IMR-90 (cell line): ENCODE measurements around the gene ORC1. TPM values are rescaled to one million over a fixed set of nuclear protein-coding genes. Genes with fewer than 3 reads are reported as not detected.

Experiments
- ATAC-seq: fragments of 200-7000 bp; cut with Tn5 transposase; 2 replicates; pipeline ENCODE4 v1.9.1; 2020; ENCODE audit warnings: low read depth, mild to moderate bottlenecking, moderate library complexity
- BruUV-seq: library from RNA; stranded (reverse); fragments of 400-500 nt; replicated peaks from 2 replicates; lab custom pipeline; 2021; lab: Mats Ljungman, UMichigan
- CTCF ChIA-PET: fragments of 300-600 bp; formaldehyde crosslinking; extraction: SDS; loops from one replicate; lab custom pipeline; 2021; ENCODE audit warnings: antibody characterized with exemption; lab: Yijun Ruan, JAX
- POLR2A ChIA-PET: fragments of 300-600 bp; sonication (Branson Sonifier 250); formaldehyde crosslinking; loops from one replicate; lab custom pipeline; 2022; ENCODE audit warnings: antibody characterized with exemption; ENCODE audit not compliant: unreplicated experiment; lab: Charles Lee
- DNase-seq: peaks from one replicate; pipeline ENCODE4 v3.0.0; 2013
- H2AFZ ChIP-seq: replicated peaks from 2 replicates; pipeline ENCODE3; 2013; ENCODE audit warnings: low read length, mild to moderate bottlenecking; ENCODE audit not compliant: poor library complexity
- H2AK5ac ChIP-seq: 2 replicates; pipeline ENCODE4 v1.6.1; 2013; ENCODE audit warnings: low read depth, low read length, inconsistent platforms
- H2AK9ac ChIP-seq: replicated peaks from 2 replicates; pipeline ENCODE3; 2013; ENCODE audit warnings: mild to moderate bottlenecking, low read depth, low read length, moderate library complexity; ENCODE audit not compliant: poor library complexity
- H2BK120ac ChIP-seq: 2 replicates; pipeline ENCODE4 v1.6.1; 2013; ENCODE audit warnings: low read depth, low read length, inconsistent platforms
- H2BK15ac ChIP-seq: 3 replicates; pipeline ENCODE4 v1.6.1; 2013; ENCODE audit warnings: low read depth, low read length, inconsistent platforms
- H2BK20ac ChIP-seq: 2 replicates; pipeline ENCODE4 v1.6.1; 2013; ENCODE audit warnings: low read depth, mild to moderate bottlenecking, inconsistent platforms, low read length, moderate library complexity
- H2BK5ac ChIP-seq: 2 replicates; pipeline ENCODE4 v1.6.1; 2013; ENCODE audit warnings: mild to moderate bottlenecking, low read depth, low read length, inconsistent platforms; ENCODE audit not compliant: poor library complexity, severe bottlenecking
- H3K14ac ChIP-seq: replicated peaks from 2 replicates; pipeline ENCODE4 v1.6.1; 2013; ENCODE audit warnings: low read depth, low read length, inconsistent platforms
- H3K18ac ChIP-seq: 2 replicates; pipeline ENCODE4 v1.6.1; 2013; ENCODE audit warnings: low read depth, low read length, control low read depth
- H3K23ac ChIP-seq: 2 replicates; pipeline ENCODE4 v1.6.1; 2013; ENCODE audit warnings: low read depth, low read length, inconsistent platforms
- H3K27ac ChIP-seq: 2 replicates; pipeline ENCODE4 v1.5.1; 2013; ENCODE audit warnings: mild to moderate bottlenecking, control low read depth, low read length; ENCODE audit not compliant: insufficient read depth
- H3K27me3 ChIP-seq: 2 replicates; pipeline ENCODE4 v1.6.1; 2013; ENCODE audit warnings: low read length; ENCODE audit not compliant: control insufficient read depth, insufficient read depth
- H3K36me3 ChIP-seq: 2 replicates; pipeline ENCODE4 v1.6.1; 2013; ENCODE audit warnings: low read length, mixed read lengths; ENCODE audit not compliant: control insufficient read depth, insufficient read depth
- H3K4ac ChIP-seq: 2 replicates; pipeline ENCODE4 v1.6.1; 2013; ENCODE audit warnings: low read depth, low read length, inconsistent platforms
- H3K4me1 ChIP-seq: 2 replicates; pipeline ENCODE4 v1.6.1; 2013; ENCODE audit warnings: low read length, mixed read lengths; ENCODE audit not compliant: control insufficient read depth, insufficient read depth
- H3K4me2 ChIP-seq: 2 replicates; pipeline ENCODE4 v1.6.1; 2013; ENCODE audit warnings: low read depth, mild to moderate bottlenecking, control low read depth, low read length, moderate library complexity
- H3K4me3 ChIP-seq: 2 replicates; pipeline ENCODE4 v1.5.1; 2013; ENCODE audit warnings: low read depth, mild to moderate bottlenecking, control low read depth, low read length, moderate library complexity; ENCODE audit not compliant: insufficient read depth
- H3K56ac ChIP-seq: 2 replicates; pipeline ENCODE4 v1.6.1; 2013; ENCODE audit warnings: low read length, inconsistent platforms; ENCODE audit not compliant: insufficient read depth; ENCODE audit errors: extremely low read depth
- H3K79me1 ChIP-seq, 2 experiments: 2 replicates each; pipeline ENCODE4 v1.6.1; 2013; ENCODE audit warnings: low read length in 2 of 2, inconsistent platforms in 1 of 2, low read depth in 1 of 2
- H3K9ac ChIP-seq: 2 replicates; pipeline ENCODE4 v1.6.1; 2013; ENCODE audit warnings: low read depth, low read length, control low read depth
- H3K9me1 ChIP-seq: 2 replicates; pipeline ENCODE4 v1.6.1; 2013; ENCODE audit warnings: low read length, inconsistent platforms; ENCODE audit not compliant: insufficient read depth
- H3K9me3 ChIP-seq: 2 replicates; pipeline ENCODE4 v1.6.1; 2013; ENCODE audit warnings: low read length; ENCODE audit not compliant: control insufficient read depth, insufficient read depth
- H4K20me1 ChIP-seq: 2 replicates; pipeline ENCODE4 v1.6.1; 2013; ENCODE audit warnings: low read length, inconsistent platforms; ENCODE audit not compliant: insufficient read depth
- H4K5ac ChIP-seq: 2 replicates; pipeline ENCODE4 v1.6.1; 2013; ENCODE audit warnings: mild to moderate bottlenecking, low read depth, low read length, control low read depth
- H4K8ac ChIP-seq, 2 experiments: 2 replicates each; pipeline ENCODE4 v1.6.1; 2013; ENCODE audit warnings: low read depth in 2 of 2, low read length in 2 of 2, control low read depth in 1 of 2, inconsistent platforms in 1 of 2
- H4K91ac ChIP-seq: 2 replicates; pipeline ENCODE4 v1.6.1; 2013; ENCODE audit warnings: low read depth, low read length, inconsistent platforms; ENCODE audit not compliant: insufficient read depth
- BHLHE40 ChIP-seq: fragments of 150-350 bp; IDR thresholded peaks from 2 replicates; pipeline ENCODE4 v1.6.1; 2016; ENCODE audit warnings: mild to moderate bottlenecking, low read depth, low read length
- CEBPB ChIP-seq: IDR thresholded peaks from 2 replicates; pipeline ENCODE4 v1.6.1; 2012; ENCODE audit warnings: low read depth, low read length, improper control_type of control experiment
- CHD1 ChIP-seq: IDR thresholded peaks from 2 replicates; pipeline ENCODE4 v1.6.1; 2012; ENCODE audit warnings: low read depth, low read length, improper control_type of control experiment
- CTCF ChIP-seq: conservative IDR thresholded peaks from 2 replicates; pipeline ENCODE4 v1.5.1; 2012; ENCODE audit warnings: mild to moderate bottlenecking, low read depth, low read length, improper control_type of control experiment
- ELK1 ChIP-seq: fragments of 150-350 bp; IDR thresholded peaks from 2 replicates; pipeline ENCODE4 v1.6.1; 2016; ENCODE audit warnings: low read depth, mild to moderate bottlenecking, low read length, moderate library complexity, borderline replicate concordance
- FOS ChIP-seq: fragments of 150-350 bp; IDR thresholded peaks from 2 replicates; pipeline ENCODE4 v1.6.1; 2016; ENCODE audit warnings: low read depth, low read length
- MAFK ChIP-seq: IDR thresholded peaks from 2 replicates; pipeline ENCODE4 v1.6.1; 2012; ENCODE audit warnings: low read depth, low read length, improper control_type of control experiment
- MAZ ChIP-seq: IDR thresholded peaks from 2 replicates; pipeline ENCODE4 v1.6.1; 2012; ENCODE audit warnings: low read depth, mild to moderate bottlenecking, low read length, improper control_type of control experiment, moderate library complexity, borderline replicate concordance
- MXI1 ChIP-seq: IDR thresholded peaks from 2 replicates; pipeline ENCODE4 v1.6.1; 2012; ENCODE audit warnings: low read depth, mild to moderate bottlenecking, low read length, moderate library complexity, borderline replicate concordance
- NFE2L2 ChIP-seq: fragments of 150-350 bp; IDR thresholded peaks from 2 replicates; pipeline ENCODE4 v1.6.1; 2016; ENCODE audit warnings: low read depth, mild to moderate bottlenecking, low read length
- POLR2A ChIP-seq: IDR thresholded peaks from 2 replicates; pipeline ENCODE4 v1.6.1; 2012; ENCODE audit warnings: mild to moderate bottlenecking, low read depth, low read length
- RAD21 ChIP-seq: IDR thresholded peaks from 2 replicates; pipeline ENCODE4 v1.6.1; 2012; ENCODE audit warnings: low read length, improper control_type of control experiment
- RCOR1 ChIP-seq: IDR thresholded peaks from 2 replicates; pipeline ENCODE4 v1.6.1; 2012; ENCODE audit warnings: mild to moderate bottlenecking, low read length, improper control_type of control experiment; ENCODE audit not compliant: insufficient replicate concordance
- RFX5 ChIP-seq: IDR thresholded peaks from 2 replicates; pipeline ENCODE4 v1.8.0; 2012; ENCODE audit warnings: low read depth, mild to moderate bottlenecking, low read length, moderate library complexity
- SMC3 ChIP-seq: fragments of 150-350 bp; IDR thresholded peaks from 2 replicates; pipeline ENCODE4 v1.6.1; 2016; ENCODE audit warnings: low read depth, mild to moderate bottlenecking, antibody characterized with exemption, low read length, moderate library complexity
- USF2 ChIP-seq: fragments of 150-350 bp; IDR thresholded peaks from 2 replicates; pipeline ENCODE4 v1.6.1; 2017; ENCODE audit warnings: mild to moderate bottlenecking, antibody characterized with exemption, low read length, low read depth
- WGBS, 2 experiments: methylation state at CpG; one replicate each; pipeline versions ENCODE4 v1.1.5 to v1.1.7; 2013; ENCODE audit warnings: missing lambda C conversion rate in 2 of 2; ENCODE audit not compliant: insufficient read length in 1 of 2; ENCODE audit errors: extremely low coverage in 2 of 2; 5-methylcytosine and 5-hydroxymethylcytosine counted together
- dilution Hi-C: fragments of 300-500 bp; cut with HindIII; formaldehyde crosslinking; loops from one replicate; pipeline ENCODE4 v1.14.3; 2018; ENCODE audit warnings: low sequenced_read_pairs; ENCODE audit not compliant: unreplicated experiment
- in situ Hi-C: fragments of 300-500 bp; cut with MboI; formaldehyde crosslinking; loops from 3 replicates; pipeline ENCODE4 v1.14.3; 2019; ENCODE audit warnings: low sequenced_read_pairs, inconsistent platforms, mixed read lengths
- intact Hi-C: fragments of 100-400 bp; cut with micrococcal nuclease; formaldehyde crosslinking; loops from 2 replicates; pipeline ENCODE4 v1.10.0; 2022
- polyA plus RNA-seq, 3 experiments: library from polyadenylated mRNA; depleted of rRNA; stranded (reverse); fragments of >200 nt; gene quantifications; 2 replicates each; pipeline ENCODE4 v1.2.3, GENCODE V29; 2012; ENCODE audit warnings: low replicate concordance in 1 of 3
- total RNA-seq: library from RNA; depleted of rRNA; stranded (reverse); fragments of >200 nt; gene quantifications from 2 replicates; pipeline ENCODE4 v1.2.3, GENCODE V29; 2012

ORC1 gene
- total and polyA plus RNA-seq, 2 of the 4 experiments (the other 2 are of a cell fraction), result 6.3 to 10.6 TPM

- Histone ChIP-seq H2BK15ac (no peak overlapping the region), H3K27me3 (no peaks in the 10 kb centered on the region), H2BK20ac (no peak overlapping the region), H3K4me1 (no peaks in the 10 kb centered on the region), H3K9ac (no peak overlapping the region), H4K20me1 (no peaks in the 10 kb centered on the region), H3K4ac (no peak overlapping the region), H3K9me1 (no peaks in the 10 kb centered on the region), H3K79me1 (peaks cover 10 to 27% of the 10 kb centered on the region in 2 experiments; a peak in 3 of 4 replicates), H3K14ac (no peak overlapping the region), H3K23ac (no peak overlapping the region), H2AK9ac (no peak overlapping the region), H3K27ac (no peak overlapping the region), H3K18ac (no peak overlapping the region), H2AFZ (no peak overlapping the region), H2BK120ac (no peak overlapping the region), H4K5ac (no peak overlapping the region), H3K56ac (no peak overlapping the region), H3K4me2 (no peak overlapping the region), H4K8ac (no peak overlapping the region), H4K91ac (no peak overlapping the region), H3K4me3 (no peak overlapping the region), H3K36me3 (peaks cover 8% of the 10 kb centered on the region), H2AK5ac (no peak overlapping the region), H2BK5ac (no peak overlapping the region), H3K9me3 (no peaks in the 10 kb centered on the region)
- no CpG with 5 or more reads among the region's 3 CpGs for WGBS, 2 experiments
- ATAC-seq, result no peak
- TF ChIP-seq MAFK, result no peak
- no peak for TF ChIP-seq RAD21
- TF ChIP-seq ELK1, result no peak
- TF ChIP-seq SMC3, result no peak
- no peak for TF ChIP-seq MXI1
- no peak for TF ChIP-seq POLR2A
- TF ChIP-seq MAZ, result no peak
- no peak for TF ChIP-seq RCOR1
- no peak for TF ChIP-seq FOS
- TF ChIP-seq USF2, result no peak
- no peak for TF ChIP-seq CEBPB
- no peak for TF ChIP-seq CTCF
- no peak for TF ChIP-seq NFE2L2
- TF ChIP-seq CHD1, result no peak
- no peak for TF ChIP-seq BHLHE40
- no peak for TF ChIP-seq RFX5
- dilution Hi-C loops (no loop called here), intact Hi-C loops (no loop called here), in situ Hi-C loops (loop anchor here (10.0 kb wide), 1 partner anchor 285 kb away; no protein-coding TSS in a partner anchor)
- POLR2A ChIA-PET, result no interaction called here
- no TSS peak for BruUV-seq
- CTCF ChIA-PET, result no interaction called here
- no peak for DNase-seq
Observed at GRCh38 chr1:52399629-52400028, 4.6 kb downstream of the ORC1 start.
